HEK293 (cell line): ENCODE results near the gene SOWAHD.

Experiments used
- BCL11A ChIP-seq: fragments of 450-650 bp; formaldehyde crosslinking; IDR thresholded peaks from 2 replicates; pipeline ENCODE4 v1.5.1; 2016; ENCODE audit warnings: low read depth, missing biosample characterization, missing genetic modification characterization
- EGR2 ChIP-seq: fragments of 450-650 bp; formaldehyde crosslinking; IDR thresholded peaks from 2 replicates; pipeline ENCODE4 v1.5.1; 2016; ENCODE audit warnings: low read depth, missing biosample characterization, missing genetic modification characterization
- GLIS1 ChIP-seq: fragments of 450-650 bp; formaldehyde crosslinking; IDR thresholded peaks from 2 replicates; pipeline ENCODE4 v1.5.1; 2016; ENCODE audit warnings: missing biosample characterization, missing genetic modification characterization
- GLIS2 ChIP-seq: fragments of 450-650 bp; formaldehyde crosslinking; IDR thresholded peaks from 2 replicates; pipeline ENCODE4 v1.5.1; 2016; ENCODE audit warnings: missing biosample characterization, missing genetic modification characterization
- HOXC10 ChIP-seq: sonication (generic); formaldehyde crosslinking; IDR thresholded peaks from 2 replicates; pipeline ENCODE4 v1.8.1; 2023; ENCODE audit warnings: mild to moderate bottlenecking, missing genetic modification reagents
- KLF10 ChIP-seq: fragments of 450-650 bp; IDR thresholded peaks from 2 replicates; pipeline ENCODE4 v1.5.1; 2018; ENCODE audit warnings: missing biosample characterization, mild to moderate bottlenecking, missing genetic modification characterization
- KLF9 ChIP-seq: fragments of 450-650 bp; formaldehyde crosslinking; IDR thresholded peaks from 2 replicates; pipeline ENCODE4 v1.5.1; 2016; ENCODE audit warnings: missing biosample characterization, missing genetic modification characterization, low read depth
- PATZ1 ChIP-seq: fragments of 450-650 bp; formaldehyde crosslinking; IDR thresholded peaks from 2 replicates; pipeline ENCODE4 v1.5.1; 2016; ENCODE audit warnings: missing biosample characterization, missing genetic modification characterization
- WT1 ChIP-seq: fragments of 450-650 bp; formaldehyde crosslinking; IDR thresholded peaks from 2 replicates; pipeline ENCODE4 v1.5.1; 2016; ENCODE audit warnings: missing biosample characterization, missing genetic modification characterization
- ZBTB1 ChIP-seq: fragments of 450-650 bp; formaldehyde crosslinking; IDR thresholded peaks from 2 replicates; pipeline ENCODE4 v1.5.1; 2016; ENCODE audit warnings: missing biosample characterization, missing genetic modification characterization
- ZBTB20 ChIP-seq: fragments of 450-650 bp; formaldehyde crosslinking; IDR thresholded peaks from 2 replicates; pipeline ENCODE4 v1.5.1; 2016; ENCODE audit warnings: missing biosample characterization, missing genetic modification characterization
- ZBTB26 ChIP-seq: fragments of 450-650 bp; formaldehyde crosslinking; optimal IDR thresholded peaks from 2 replicates; pipeline ENCODE3; 2016; ENCODE audit warnings: missing biosample characterization, mild to moderate bottlenecking, missing genetic modification characterization
- ZEB2 ChIP-seq: fragments of 450-650 bp; formaldehyde crosslinking; IDR thresholded peaks from 2 replicates; pipeline ENCODE4 v1.5.1; 2016; ENCODE audit warnings: missing biosample characterization, missing genetic modification characterization
- ZFHX2 ChIP-seq: fragments of 450-650 bp; formaldehyde crosslinking; conservative IDR thresholded peaks from 2 replicates; pipeline ENCODE4 v1.5.1; 2016; ENCODE audit warnings: missing biosample characterization, missing genetic modification characterization
- ZFP41 ChIP-seq: fragments of 450-650 bp; formaldehyde crosslinking; IDR thresholded peaks from 2 replicates; pipeline ENCODE4 v1.5.1; 2016; ENCODE audit warnings: missing biosample characterization, missing genetic modification characterization, borderline replicate concordance
- ZIC2 ChIP-seq: fragments of 450-650 bp; formaldehyde crosslinking; IDR thresholded peaks from 2 replicates; pipeline ENCODE4 v1.5.1; 2016; ENCODE audit warnings: missing biosample characterization, missing genetic modification characterization
- ZNF114 ChIP-seq: fragments of 450-650 bp; formaldehyde crosslinking; IDR thresholded peaks from 2 replicates; pipeline ENCODE4 v1.5.0; 2017; ENCODE audit warnings: missing biosample characterization, missing genetic modification characterization
- ZNF16 ChIP-seq: fragments of 450-650 bp; formaldehyde crosslinking; IDR thresholded peaks from 2 replicates; pipeline ENCODE4 v1.5.1; 2016; ENCODE audit warnings: low read depth, missing biosample characterization, missing genetic modification characterization
- ZNF174 ChIP-seq: fragments of 450-650 bp; formaldehyde crosslinking; IDR thresholded peaks from 2 replicates; pipeline ENCODE4 v1.5.0; 2017; ENCODE audit warnings: missing biosample characterization, mild to moderate bottlenecking, missing genetic modification characterization
- ZNF266 ChIP-seq: fragments of 450-650 bp; formaldehyde crosslinking; IDR thresholded peaks from 2 replicates; pipeline ENCODE4 v1.5.1; 2016; ENCODE audit warnings: missing biosample characterization, missing genetic modification characterization, low read depth
- ZNF302 ChIP-seq: fragments of 450-650 bp; formaldehyde crosslinking; IDR thresholded peaks from 2 replicates; pipeline ENCODE4 v1.5.1; 2016; ENCODE audit warnings: missing biosample characterization, missing genetic modification characterization, low read depth
- ZNF37A ChIP-seq: fragments of 450-650 bp; IDR thresholded peaks from 2 replicates; pipeline ENCODE4 v1.5.1; 2018; ENCODE audit warnings: missing biosample characterization, missing genetic modification characterization
- ZNF416 ChIP-seq: fragments of 450-650 bp; formaldehyde crosslinking; IDR thresholded peaks from 2 replicates; pipeline ENCODE4 v1.5.1; 2016; ENCODE audit warnings: missing biosample characterization, missing genetic modification characterization
- ZNF585B ChIP-seq: fragments of 450-650 bp; formaldehyde crosslinking; IDR thresholded peaks from 2 replicates; pipeline ENCODE4 v1.5.1; 2016; ENCODE audit warnings: missing biosample characterization, missing genetic modification characterization
- ZNF621 ChIP-seq: fragments of 450-650 bp; formaldehyde crosslinking; IDR thresholded peaks from 2 replicates; pipeline ENCODE4 v1.5.1; 2017; ENCODE audit warnings: missing biosample characterization, missing genetic modification characterization
- ZNF624 ChIP-seq: fragments of 450-650 bp; formaldehyde crosslinking; IDR thresholded peaks from 2 replicates; pipeline ENCODE4 v1.5.1; 2017; ENCODE audit warnings: missing biosample characterization, missing genetic modification characterization
- ZNF629 ChIP-seq: fragments of 450-650 bp; formaldehyde crosslinking; IDR thresholded peaks from 2 replicates; pipeline ENCODE4 v1.5.1; 2017; ENCODE audit warnings: missing biosample characterization, missing genetic modification characterization
- ZNF639 ChIP-seq: fragments of 450-650 bp; formaldehyde crosslinking; IDR thresholded peaks from 2 replicates; pipeline ENCODE4 v1.5.1; 2016; ENCODE audit warnings: missing biosample characterization, missing genetic modification characterization
- ZNF76 ChIP-seq: fragments of 450-650 bp; formaldehyde crosslinking; IDR thresholded peaks from 2 replicates; pipeline ENCODE4; 2016; ENCODE audit warnings: low read depth, missing biosample characterization, missing genetic modification characterization, borderline replicate concordance
- ZNF791 ChIP-seq: fragments of 450-650 bp; formaldehyde crosslinking; IDR thresholded peaks from 2 replicates; pipeline ENCODE4 v1.5.1; 2016; ENCODE audit warnings: missing biosample characterization, missing genetic modification characterization
- ZNF830 ChIP-seq: fragments of 450-650 bp; IDR thresholded peaks from 2 replicates; pipeline ENCODE4 v1.5.0; 2018; ENCODE audit warnings: missing biosample characterization, missing genetic modification characterization, low read depth, mild to moderate bottlenecking, moderate library complexity
- ZSCAN23 ChIP-seq: fragments of 450-650 bp; formaldehyde crosslinking; IDR thresholded peaks from 2 replicates; pipeline ENCODE4 v1.5.1; 2016; ENCODE audit warnings: missing biosample characterization, missing genetic modification characterization
- TF ChIP-seq, protein P1 (sequence below): IDR thresholded peaks from 2 replicates; pipeline ENCODE4 v1.6.1; 2011; ENCODE audit warnings: mild to moderate bottlenecking, low read depth, low read length, borderline replicate concordance
- TF ChIP-seq, protein P2 (sequence below): fragments of 450-650 bp; formaldehyde crosslinking; IDR thresholded peaks from 2 replicates; pipeline ENCODE4 v1.5.0; 2017; ENCODE audit warnings: missing biosample characterization, missing genetic modification characterization, borderline replicate concordance

The SOWAHD gene

DNA sequence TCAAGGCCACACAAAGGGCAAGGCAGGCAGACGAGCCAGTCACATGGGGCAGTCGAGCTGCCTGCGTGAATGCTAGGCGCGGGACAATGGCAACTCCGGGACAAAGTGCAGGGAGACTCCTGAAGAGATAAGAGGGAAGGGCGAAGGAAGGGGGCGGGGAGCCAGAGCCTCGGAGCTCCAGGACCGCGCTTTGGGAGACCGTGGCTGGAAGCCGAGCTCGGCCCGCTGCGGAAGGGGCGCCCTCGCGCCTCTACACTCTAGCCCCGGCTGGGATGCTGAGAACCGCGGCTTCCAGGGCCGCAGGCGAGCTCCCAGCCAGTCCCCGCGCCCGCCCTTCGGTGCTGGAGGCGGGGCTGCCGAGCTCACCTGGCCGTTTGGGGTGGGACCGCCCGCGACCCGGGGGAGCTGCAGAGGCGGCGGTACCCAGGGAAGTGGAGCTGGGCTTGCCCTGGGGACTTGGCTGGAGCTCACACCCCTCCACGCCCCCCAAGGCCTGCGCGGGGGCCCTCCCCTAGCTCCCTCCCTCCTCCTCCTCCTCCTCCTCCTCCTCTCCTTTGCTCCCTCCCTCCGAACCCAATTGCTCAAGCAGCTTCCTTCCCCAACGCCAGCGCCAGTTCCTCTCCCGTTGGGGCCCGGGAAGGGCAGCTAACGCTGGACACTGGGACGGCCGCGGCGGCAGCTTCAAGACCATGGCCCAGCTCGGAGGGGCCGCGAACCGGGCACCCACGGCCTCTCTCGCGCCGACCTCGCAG lies at the start of gene SOWAHD (continued):
- TF ChIP-seq ZBTB1 (no peak), ZNF302 (tag by site-specific recombination) (no peak), ZEB2 (tag by site-specific recombination) (peak; percentile 65; the same call in 1 of the 2 replicates), ZNF585B (tag by site-specific recombination) (no peak), ZNF791 (no peak), KLF9 (tag by site-specific recombination) (peak; percentile 64), ZNF416 (tag by site-specific recombination) (no peak), ZNF266 (no peak), ZNF830 (tag by site-specific recombination) (no peak), ZNF174 (tag by site-specific recombination) (no peak), ZIC2 (tag by site-specific recombination) (peak; percentile 14; the same call in 1 of the 2 replicates), GLIS2 (tag by site-specific recombination) (peak; percentile 97), PATZ1 (tag by site-specific recombination) (peak; percentile 85), ZFP41 (tag by site-specific recombination) (no peak), GLIS1 (tag by site-specific recombination) (peak; percentile 98), ZNF114 (tag by site-specific recombination) (no peak), BCL11A (tag by site-specific recombination) (0 out of 2 replicates have a peak, but pooled peaks have one; percentile 13), ZNF624 (tag by site-specific recombination) (no peak), ZNF16 (tag by site-specific recombination) (no peak), ZNF621 (no peak), WT1 (tag by site-specific recombination) (no peak; the same call in 1 of the 2 replicates), ZSCAN23 (tag by site-specific recombination) (no peak), ZNF76 (0 out of 2 replicates have a peak, but pooled peaks have one; percentile 16), ZFHX2 (tag by site-specific recombination) (peak; percentile 82), ZBTB26 (peak; percentile 76), ZBTB20 (tag by site-specific recombination) (peak; percentile 74), EGR2 (peak; percentile 81), HOXC10 (CRISPR knock-in tag) (no peak), ZNF629 (no peak), ZNF639 (tag by site-specific recombination) (no peak), ZNF37A (no peak), KLF10 (tag by site-specific recombination) (no peak)
- TF ChIP-seq, protein P1, sequence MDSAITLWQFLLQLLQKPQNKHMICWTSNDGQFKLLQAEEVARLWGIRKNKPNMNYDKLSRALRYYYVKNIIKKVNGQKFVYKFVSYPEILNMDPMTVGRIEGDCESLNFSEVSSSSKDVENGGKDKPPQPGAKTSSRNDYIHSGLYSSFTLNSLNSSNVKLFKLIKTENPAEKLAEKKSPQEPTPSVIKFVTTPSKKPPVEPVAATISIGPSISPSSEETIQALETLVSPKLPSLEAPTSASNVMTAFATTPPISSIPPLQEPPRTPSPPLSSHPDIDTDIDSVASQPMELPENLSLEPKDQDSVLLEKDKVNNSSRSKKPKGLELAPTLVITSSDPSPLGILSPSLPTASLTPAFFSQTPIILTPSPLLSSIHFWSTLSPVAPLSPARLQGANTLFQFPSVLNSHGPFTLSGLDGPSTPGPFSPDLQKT, result no peak
- TF ChIP-seq, protein P2, sequence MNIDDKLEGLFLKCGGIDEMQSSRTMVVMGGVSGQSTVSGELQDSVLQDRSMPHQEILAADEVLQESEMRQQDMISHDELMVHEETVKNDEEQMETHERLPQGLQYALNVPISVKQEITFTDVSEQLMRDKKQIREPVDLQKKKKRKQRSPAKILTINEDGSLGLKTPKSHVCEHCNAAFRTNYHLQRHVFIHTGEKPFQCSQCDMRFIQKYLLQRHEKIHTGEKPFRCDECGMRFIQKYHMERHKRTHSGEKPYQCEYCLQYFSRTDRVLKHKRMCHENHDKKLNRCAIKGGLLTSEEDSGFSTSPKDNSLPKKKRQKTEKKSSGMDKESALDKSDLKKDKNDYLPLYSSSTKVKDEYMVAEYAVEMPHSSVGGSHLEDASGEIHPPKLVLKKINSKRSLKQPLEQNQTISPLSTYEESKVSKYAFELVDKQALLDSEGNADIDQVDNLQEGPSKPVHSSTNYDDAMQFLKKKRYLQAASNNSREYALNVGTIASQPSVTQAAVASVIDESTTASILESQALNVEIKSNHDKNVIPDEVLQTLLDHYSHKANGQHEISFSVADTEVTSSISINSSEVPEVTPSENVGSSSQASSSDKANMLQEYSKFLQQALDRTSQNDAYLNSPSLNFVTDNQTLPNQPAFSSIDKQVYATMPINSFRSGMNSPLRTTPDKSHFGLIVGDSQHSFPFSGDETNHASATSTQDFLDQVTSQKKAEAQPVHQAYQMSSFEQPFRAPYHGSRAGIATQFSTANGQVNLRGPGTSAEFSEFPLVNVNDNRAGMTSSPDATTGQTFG (tag by site-specific recombination), result no peak
